Skeletal muscle satellite cell (primary cell): Measurements from ENCODE around the gene TSC1.
"Not testable (repeated sequence)": the region's sequence is repeated elsewhere in the genome, so short reads cannot be mapped to it uniquely, and the experiment has no call there.

Experiments used
- H3K27me3 ChIP-seq: 2 replicates; pipeline ENCODE4 v1.7.0; 2013; ENCODE audit warnings: low read length; ENCODE audit not compliant: control insufficient read depth, insufficient read depth
- H3K36me3 ChIP-seq: 2 replicates; pipeline ENCODE4 v1.7.0; 2013; ENCODE audit warnings: mild to moderate bottlenecking, control low read depth, low read length; ENCODE audit not compliant: insufficient read depth
- H3K4me1 ChIP-seq: 2 replicates; pipeline ENCODE4 v1.7.0; 2013; ENCODE audit warnings: low read length; ENCODE audit not compliant: control insufficient read depth, insufficient read depth
- H3K4me2 ChIP-seq: 2 replicates; pipeline ENCODE4 v1.7.0; 2013; ENCODE audit warnings: mild to moderate bottlenecking, low read length
- H3K4me3 ChIP-seq: 2 replicates; pipeline ENCODE4 v1.7.0; 2013; ENCODE audit warnings: low read length
- H3K9ac ChIP-seq: 2 replicates; pipeline ENCODE4 v1.7.0; 2013; ENCODE audit warnings: mild to moderate bottlenecking, low read depth, low read length, moderate library complexity
- H3K9me3 ChIP-seq: replicated peaks from 2 replicates; pipeline ENCODE4 v1.7.0; 2013; ENCODE audit warnings: mild to moderate bottlenecking, control low read depth, low read length

The TSC1 gene

GRCh38 chr9:132973166-132973565 is 28.8 kb upstream of the TSC1 start:
- peak overlapping the region; percentile 21 for H3K4me3 ChIP-seq
- H3K4me2 ChIP-seq, result peak overlapping the region; percentile 50
- no peaks in the 10 kb centered on the region for H3K4me1 ChIP-seq
- H3K9me3 ChIP-seq, result no peaks in the 10 kb centered on the region
- H3K36me3 ChIP-seq, result no peaks in the 10 kb centered on the region
- H3K9ac ChIP-seq, result no peak overlapping the region
- peaks cover 56% of the 10 kb centered on the region for H3K27me3 ChIP-seq

- no peaks in the 10 kb centered on the region for H3K9me3 ChIP-seq
- peaks cover 53% of the 10 kb centered on the region for H3K27me3 ChIP-seq
- no peak overlapping the region for H3K4me3 ChIP-seq
- H3K9ac ChIP-seq, result no peak overlapping the region
- H3K4me1 ChIP-seq, result no peaks in the 10 kb centered on the region
- no peaks in the 10 kb centered on the region for H3K36me3 ChIP-seq
- no peak overlapping the region for H3K4me2 ChIP-seq
Observed at GRCh38 chr9:132970324-132971062, 26.1 kb upstream of the TSC1 start.

GRCh38 chr9:132969783-132970182 is 25.4 kb upstream of the TSC1 start:
- Histone ChIP-seq H3K4me1 (no peaks in the 10 kb centered on the region), H3K9ac (no peak overlapping the region), H3K4me3 (no peak overlapping the region), H3K27me3 (peaks cover 52% of the 10 kb centered on the region), H3K36me3 (no peaks in the 10 kb centered on the region), H3K4me2 (no peak overlapping the region), H3K9me3 (no peaks in the 10 kb centered on the region)

- not testable (repeated sequence) for H3K4me3 ChIP-seq, H3K4me2 ChIP-seq, H3K9ac ChIP-seq, H3K4me1 ChIP-seq, H3K9me3 ChIP-seq, H3K36me3 ChIP-seq
- H3K27me3 ChIP-seq, result peaks cover 53% of the 10 kb centered on the region
Observed at GRCh38 chr9:132967908-132968307, 23.5 kb upstream of the TSC1 start.

GRCh38 chr9:132965478-132965877 is 21.1 kb upstream of the TSC1 start:
- Histone ChIP-seq H3K27me3 (peaks cover 48% of the 10 kb centered on the region), H3K4me3 (no peak overlapping the region), H3K9me3 (no peaks in the 10 kb centered on the region), H3K4me2 (no peak overlapping the region), H3K4me1 (no peaks in the 10 kb centered on the region), H3K9ac (no peak overlapping the region), H3K36me3 (no peaks in the 10 kb centered on the region)

GRCh38 chr9:132961002-132961401 is 16.6 kb upstream of the TSC1 start:
- Histone ChIP-seq H3K4me3 (no peak overlapping the region), H3K4me1 (no peaks in the 10 kb centered on the region), H3K9ac (no peak overlapping the region), H3K4me2 (no peak overlapping the region), H3K27me3 (peaks cover 36% of the 10 kb centered on the region), H3K36me3 (no peaks in the 10 kb centered on the region), H3K9me3 (no peaks in the 10 kb centered on the region)

- Histone ChIP-seq H3K9ac (no peak overlapping the region), H3K27me3 (peaks cover 21% of the 10 kb centered on the region), H3K4me2 (no peak overlapping the region)
Observed at GRCh38 chr9:132957805-132958204, 13.4 kb upstream of the TSC1 start.

GRCh38 chr9:132955768-132956167 is 11.4 kb upstream of the TSC1 start:
- Histone ChIP-seq H3K4me1 (no peaks in the 10 kb centered on the region), H3K9ac (no peak overlapping the region), H3K36me3 (no peaks in the 10 kb centered on the region), H3K4me2 (no peak overlapping the region), H3K4me3 (no peak overlapping the region), H3K9me3 (peaks cover 3% of the 10 kb centered on the region), H3K27me3 (peaks cover 18% of the 10 kb centered on the region)

More at GRCh38 chr9:132957805-132958204, 13.4 kb upstream of the TSC1 start:
- Histone ChIP-seq H3K4me1 (no peaks in the 10 kb centered on the region), H3K4me3 (no peak overlapping the region), H3K36me3 (no peaks in the 10 kb centered on the region), H3K9me3 (peaks cover 3% of the 10 kb centered on the region)

GRCh38 chr9:132955123-132955522 is 10.7 kb upstream of the TSC1 start:
- H3K4me2 ChIP-seq, result no peak overlapping the region
- no peaks in the 10 kb centered on the region for H3K36me3 ChIP-seq
- no peak overlapping the region for H3K9ac ChIP-seq
- peaks cover 13% of the 10 kb centered on the region for H3K27me3 ChIP-seq
- no peak overlapping the region for H3K4me3 ChIP-seq
- no peaks in the 10 kb centered on the region for H3K4me1 ChIP-seq
- H3K9me3 ChIP-seq, result peaks cover 3% of the 10 kb centered on the region

- Histone ChIP-seq H3K4me3 (no peak overlapping the region), H3K27me3 (no peaks in the 10 kb centered on the region), H3K4me2 (no peak overlapping the region), H3K4me1 (peaks cover 18% of the 10 kb centered on the region), H3K9ac (no peak overlapping the region), H3K36me3 (no peaks in the 10 kb centered on the region), H3K9me3 (no peaks in the 10 kb centered on the region)
Observed at GRCh38 chr9:132949709-132950108, 5.3 kb upstream of the TSC1 start.

- no peaks in the 10 kb centered on the region for H3K36me3 ChIP-seq
- H3K4me1 ChIP-seq, result peaks cover 18% of the 10 kb centered on the region
- H3K27me3 ChIP-seq, result no peaks in the 10 kb centered on the region
- H3K4me3 ChIP-seq, result no peak overlapping the region
- no peak overlapping the region for H3K4me2 ChIP-seq
- H3K9ac ChIP-seq, result no peak overlapping the region
- H3K9me3 ChIP-seq, result no peaks in the 10 kb centered on the region
Observed at GRCh38 chr9:132948482-132949050, 4.2 kb upstream of the TSC1 start.

GRCh38 chr9:132947756-132948155 is 3.3 kb upstream of the TSC1 start:
- H3K27me3 ChIP-seq, result no peaks in the 10 kb centered on the region
- no peak overlapping the region for H3K4me3 ChIP-seq
- peaks cover 24% of the 10 kb centered on the region for H3K4me1 ChIP-seq
- H3K4me2 ChIP-seq, result no peak overlapping the region
- no peaks in the 10 kb centered on the region for H3K9me3 ChIP-seq
- no peak overlapping the region for H3K9ac ChIP-seq
- no peaks in the 10 kb centered on the region for H3K36me3 ChIP-seq
